Epithelial cell of umbilical artery (primary cell): ENCODE measurements around the gene ATP5F1E. TPM values are rescaled to one million over a fixed set of nuclear protein-coding genes. Genes with fewer than 3 reads are reported as not detected.

Source experiments
- total RNA-seq: library from RNA; depleted of rRNA; stranded (reverse); fragments of >200 nt; gene quantifications from 2 replicates; pipeline ENCODE4 v1.2.3, GENCODE V29; 2014

The ATP5F1E gene
- 20.4 and 36.1 TPM in 2 replicates for total RNA-seq

DNA sequence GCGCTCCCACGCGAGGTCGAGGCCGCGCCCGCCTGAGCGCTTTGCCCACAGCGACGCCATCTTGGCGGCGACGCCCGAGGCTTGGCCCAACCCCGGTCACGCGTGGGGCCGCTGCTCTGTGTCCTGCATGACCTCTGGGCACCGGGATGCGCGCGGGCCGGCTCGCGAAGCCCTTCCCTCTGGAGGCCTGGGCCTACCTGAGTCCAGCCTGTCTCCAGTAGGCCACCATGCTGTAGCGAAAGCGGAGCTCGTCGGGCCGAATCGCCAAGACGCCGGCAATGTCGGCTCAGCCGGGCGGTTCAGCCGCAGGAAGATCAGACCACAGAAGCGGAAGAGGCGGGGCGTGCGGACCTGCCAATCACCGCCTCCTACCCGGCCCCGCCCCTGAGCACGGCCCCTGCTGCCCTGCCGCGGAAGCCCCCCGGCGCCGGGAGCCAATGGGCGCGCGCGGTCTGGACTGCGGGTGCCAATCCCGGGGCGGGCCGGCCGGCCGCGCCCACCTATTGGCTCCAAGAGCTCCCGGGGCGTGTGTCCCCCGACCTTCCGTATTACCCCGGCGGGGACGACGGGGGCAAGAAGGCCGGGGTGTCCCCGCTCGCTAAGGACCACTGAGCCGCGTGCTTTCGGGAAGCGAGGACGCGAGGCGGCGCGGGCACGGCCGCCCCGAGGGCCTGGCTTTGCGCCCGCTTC lies at the start of gene ATP5F1E:
Gene ATP5F1E (minus strand): TSS at position 313 of the 690 bp plus-strand sequence. CDS start 84 bp downstream, at position 229.

DNA sequence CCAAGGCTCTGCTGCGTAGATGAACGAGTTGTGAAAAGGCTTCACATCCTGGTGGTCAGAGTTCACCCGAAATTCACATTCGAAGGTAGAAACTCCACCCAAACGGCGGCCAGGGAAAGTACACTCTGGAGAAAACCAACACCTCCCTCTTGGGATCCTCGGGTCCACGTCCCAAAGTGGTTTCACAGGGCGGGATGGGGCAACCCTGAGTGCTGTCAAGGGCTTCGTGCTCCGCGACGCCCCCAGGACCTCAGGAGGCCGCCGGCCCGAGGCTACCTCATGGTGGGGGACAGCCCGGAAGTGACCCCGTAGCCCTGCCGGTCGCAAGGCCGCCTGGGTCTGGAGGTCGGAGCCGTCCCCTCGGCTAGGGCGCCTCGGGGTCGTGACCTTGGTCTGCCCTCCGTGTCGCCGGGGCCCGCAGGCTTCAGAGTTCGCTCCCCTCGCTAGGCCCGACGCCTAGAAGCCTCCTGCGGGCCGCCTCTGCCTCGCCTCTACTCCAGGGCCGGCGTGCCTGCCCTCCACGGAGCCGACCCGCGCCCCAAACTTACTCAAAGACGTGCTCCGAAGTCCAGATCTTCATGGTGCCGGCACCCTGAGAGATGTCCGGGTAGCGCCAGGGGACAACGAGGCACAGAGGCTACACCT lies 10.1 kb upstream of the ATP5F1E start, which contains the start of gene PRELID3B:
Gene PRELID3B (minus strand): TSS at position 636 of the 645 bp plus-strand sequence. CDS start 56 bp downstream, at position 580.

DNA sequence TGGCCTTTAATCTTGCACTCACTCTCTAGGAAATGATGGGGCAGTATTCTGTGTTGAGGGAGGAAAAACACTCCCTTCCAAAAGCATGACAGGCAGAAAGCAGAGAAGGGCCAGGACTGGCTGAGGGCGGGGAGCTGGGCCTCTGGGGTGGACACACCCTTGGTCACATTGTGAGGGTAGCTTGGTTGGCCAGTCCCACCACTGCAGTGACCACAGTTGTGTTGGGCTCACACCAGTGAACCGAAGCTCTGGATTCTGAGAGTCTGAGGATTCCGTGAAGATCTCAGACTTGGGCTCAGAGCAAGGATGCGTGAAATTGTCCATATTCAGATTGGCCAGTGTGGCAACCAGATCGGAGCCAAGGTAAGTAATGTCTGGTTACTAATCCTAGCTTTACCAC lies 12.9 kb downstream of the ATP5F1E start, which contains the start of gene TUBB1:
Gene TUBB1 (plus strand): TSS at position 213 of the 400 bp plus-strand sequence. CDS start 94 bp downstream, at position 307.

DNA sequence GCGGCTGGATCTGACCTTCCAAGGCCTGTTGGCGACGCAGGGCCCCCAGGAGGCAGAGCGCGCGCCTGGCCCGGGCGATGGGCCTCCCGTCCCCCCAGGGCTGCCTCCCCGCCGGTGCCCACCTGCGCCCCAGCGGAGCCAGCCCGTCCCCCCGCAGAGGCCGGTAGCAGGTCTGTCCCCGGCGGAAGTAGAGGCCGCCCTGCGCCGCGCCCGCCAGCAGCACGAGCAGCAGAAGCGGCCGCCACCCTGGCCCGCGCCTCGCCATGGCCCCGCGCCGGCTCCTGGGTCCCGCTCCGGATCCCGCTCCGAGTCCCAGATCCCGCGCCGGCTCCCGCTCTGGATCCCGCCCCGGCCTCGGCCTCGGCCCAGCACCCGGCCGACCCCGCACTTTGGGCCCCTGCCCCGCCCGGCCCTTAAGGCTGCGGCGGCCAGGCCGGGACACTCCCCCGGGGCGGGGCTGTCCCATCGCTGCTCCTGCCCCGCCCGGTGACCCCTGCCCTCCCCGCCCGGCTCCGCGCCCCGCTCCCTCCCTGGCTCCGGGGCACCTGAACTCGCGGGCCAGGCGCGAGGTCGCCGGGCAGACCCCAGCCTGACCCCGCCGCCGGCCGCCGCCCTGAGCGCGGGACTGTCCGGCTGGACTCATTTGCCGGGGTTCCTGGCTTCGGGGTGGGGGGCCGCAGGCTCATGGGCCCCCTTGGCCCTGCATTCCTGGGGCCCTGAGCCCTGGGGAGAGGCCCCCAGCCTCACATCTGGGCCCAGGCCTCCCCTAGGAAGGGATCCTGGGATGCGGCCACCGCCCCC lies 25.1 kb downstream of the ATP5F1E start, which contains the start of gene CTSZ:
Gene CTSZ (minus strand): TSS at position 391 of the 801 bp plus-strand sequence. CDS start 126 bp downstream, at position 265.

DNA sequence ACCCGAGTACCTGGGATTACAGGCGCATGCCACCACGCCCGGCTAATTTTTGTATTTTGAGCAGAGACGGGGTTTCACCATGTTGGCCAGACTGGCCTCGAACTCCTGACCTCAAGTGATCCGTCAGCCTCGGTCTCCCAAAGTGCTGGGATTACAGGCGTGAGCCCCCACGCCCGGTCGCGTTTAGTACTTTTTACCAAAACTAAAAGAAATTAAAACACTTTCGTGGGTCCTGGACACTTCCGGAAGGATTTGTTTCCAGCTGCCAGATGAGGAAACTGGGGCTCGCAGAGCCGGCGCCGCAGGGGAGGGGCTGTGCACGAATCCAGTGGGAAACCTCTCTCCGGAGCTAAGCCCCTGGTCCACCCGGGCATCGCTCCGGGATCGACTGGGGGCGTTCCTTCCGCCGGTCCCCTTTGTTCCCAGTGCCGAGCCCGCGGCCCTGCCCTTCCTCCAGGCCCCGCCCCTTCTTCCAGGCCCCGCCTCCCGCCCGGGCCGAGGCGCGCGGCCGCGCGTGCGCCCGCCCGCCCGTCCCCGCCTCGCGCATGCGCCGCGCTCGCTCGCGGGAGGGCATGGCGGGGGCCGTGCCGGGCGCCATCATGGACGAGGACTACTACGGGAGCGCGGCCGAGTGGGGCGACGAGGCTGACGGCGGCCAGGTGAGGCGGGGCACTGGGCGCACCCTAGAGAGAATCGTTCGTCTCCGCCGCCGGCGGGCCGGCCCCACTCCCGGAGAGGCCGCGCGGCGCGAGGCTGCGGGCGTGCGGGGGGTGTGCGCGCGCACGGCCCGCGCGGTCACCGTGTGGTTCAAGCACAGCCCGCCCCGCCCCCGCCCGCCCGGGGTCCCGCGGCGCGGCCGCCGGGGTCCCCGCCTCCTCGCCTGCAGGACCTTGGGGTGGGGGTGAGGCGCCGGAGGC lies 51.2 kb downstream of the ATP5F1E start, which contains the start of gene NELFCD:
Gene NELFCD (plus strand): TSS at position 546 of the 917 bp plus-strand sequence. CDS start 54 bp downstream, at position 600.

Other genes starting within 250 kb of the ATP5F1E start
- under 0.01 and 0.15 TPM in 2 replicates for gene GNAS-AS1, start 181.4 kb downstream of the ATP5F1E start, total RNA-seq
- gene GNAS, start 179.6 kb downstream of the ATP5F1E start, total RNA-seq, result 269 and 362 TPM in 2 replicates
- gene NELFCD, start 51.1 kb downstream of the ATP5F1E start, total RNA-seq, result 56.2 and 63.2 TPM in 2 replicates
- gene CTSZ, start 25.1 kb downstream of the ATP5F1E start, total RNA-seq, result 227 and 281 TPM in 2 replicates
- gene TUBB1, start 12.9 kb downstream of the ATP5F1E start, total RNA-seq, result not detected in 2 replicates
- 78.6 and 86.3 TPM in 2 replicates for gene PRELID3B, start 10.5 kb upstream of the ATP5F1E start, total RNA-seq
- gene ZNF831, start 131.5 kb upstream of the ATP5F1E start, total RNA-seq, result not detected in 2 replicates